ENCODE results near the gene MAPKAPK2.
"Not testable (repeated sequence)": the region's sequence is repeated elsewhere in the genome, so short reads cannot be mapped to it uniquely, and the experiment has no call there.

MAPKAPK2 gene

DNA sequence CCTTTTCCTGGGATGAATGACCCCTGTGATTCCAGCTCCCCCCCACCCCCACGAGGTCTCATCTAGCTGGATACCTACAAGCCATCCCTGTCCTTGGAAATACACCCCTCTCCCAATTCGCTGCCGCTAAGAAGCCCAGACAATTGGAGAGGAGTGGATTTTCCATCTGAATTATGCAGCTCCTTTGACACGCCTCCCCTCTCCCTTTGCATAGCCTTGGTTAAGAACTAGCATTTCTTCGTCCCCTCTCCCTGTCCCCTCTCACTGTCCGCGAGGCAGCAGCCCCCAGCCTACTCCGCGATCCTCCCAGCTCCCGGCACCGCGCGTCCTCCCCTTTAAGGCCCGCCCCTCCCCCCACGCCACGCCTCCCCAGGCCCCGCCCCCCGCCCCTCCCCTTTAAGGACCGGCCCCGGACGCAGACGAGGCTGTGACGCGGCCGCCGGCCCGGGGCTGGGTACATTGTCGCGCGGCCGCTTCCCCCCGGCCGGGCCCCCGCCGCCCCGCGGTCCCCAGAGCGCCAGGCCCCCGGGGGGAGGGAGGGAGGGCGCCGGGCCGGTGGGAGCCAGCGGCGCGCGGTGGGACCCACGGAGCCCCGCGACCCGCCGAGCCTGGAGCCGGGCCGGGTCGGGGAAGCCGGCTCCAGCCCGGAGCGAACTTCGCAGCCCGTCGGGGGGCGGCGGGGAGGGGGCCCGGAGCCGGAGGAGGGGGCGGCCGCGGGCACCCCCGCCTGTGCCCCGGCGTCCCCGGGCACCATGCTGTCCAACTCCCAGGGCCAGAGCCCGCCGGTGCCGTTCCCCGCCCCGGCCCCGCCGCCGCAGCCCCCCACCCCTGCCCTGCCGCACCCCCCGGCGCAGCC, at the start of gene MAPKAPK2:
TSS of gene MAPKAPK2 (plus strand) at position 428 of the 856 bp plus-strand sequence. CDS start at position 753, 325 bp downstream.
- peaks cover 28% of the 10 kb centered on the region for H3K4me1 ChIP-seq (ENCODE audit: control insufficient read depth, insufficient read depth, low read length, unreplicated experiment)
- H3K27me3 ChIP-seq (ENCODE audit: insufficient read depth, low read length) = no peaks in the 10 kb centered on the region
- peaks cover 48% of the 10 kb centered on the region for H3K79me2 ChIP-seq (ENCODE audit: control insufficient read depth, insufficient read depth, low read length, unreplicated experiment)
- peak within 1 kb of the TSS; percentile 85 for H2AFZ ChIP-seq (ENCODE audit: low read length, unreplicated experiment)
- peak within 1 kb of the TSS; percentile 78 for H3K4me3 ChIP-seq (ENCODE audit: low read depth, low read length)
- no peaks in the 10 kb centered on the region for H3K36me3 ChIP-seq (ENCODE audit: insufficient read depth, low read length)
- peak within 1 kb of the TSS; percentile 87 for H3K27ac ChIP-seq (ENCODE audit: low read depth, low read length)

DNA sequence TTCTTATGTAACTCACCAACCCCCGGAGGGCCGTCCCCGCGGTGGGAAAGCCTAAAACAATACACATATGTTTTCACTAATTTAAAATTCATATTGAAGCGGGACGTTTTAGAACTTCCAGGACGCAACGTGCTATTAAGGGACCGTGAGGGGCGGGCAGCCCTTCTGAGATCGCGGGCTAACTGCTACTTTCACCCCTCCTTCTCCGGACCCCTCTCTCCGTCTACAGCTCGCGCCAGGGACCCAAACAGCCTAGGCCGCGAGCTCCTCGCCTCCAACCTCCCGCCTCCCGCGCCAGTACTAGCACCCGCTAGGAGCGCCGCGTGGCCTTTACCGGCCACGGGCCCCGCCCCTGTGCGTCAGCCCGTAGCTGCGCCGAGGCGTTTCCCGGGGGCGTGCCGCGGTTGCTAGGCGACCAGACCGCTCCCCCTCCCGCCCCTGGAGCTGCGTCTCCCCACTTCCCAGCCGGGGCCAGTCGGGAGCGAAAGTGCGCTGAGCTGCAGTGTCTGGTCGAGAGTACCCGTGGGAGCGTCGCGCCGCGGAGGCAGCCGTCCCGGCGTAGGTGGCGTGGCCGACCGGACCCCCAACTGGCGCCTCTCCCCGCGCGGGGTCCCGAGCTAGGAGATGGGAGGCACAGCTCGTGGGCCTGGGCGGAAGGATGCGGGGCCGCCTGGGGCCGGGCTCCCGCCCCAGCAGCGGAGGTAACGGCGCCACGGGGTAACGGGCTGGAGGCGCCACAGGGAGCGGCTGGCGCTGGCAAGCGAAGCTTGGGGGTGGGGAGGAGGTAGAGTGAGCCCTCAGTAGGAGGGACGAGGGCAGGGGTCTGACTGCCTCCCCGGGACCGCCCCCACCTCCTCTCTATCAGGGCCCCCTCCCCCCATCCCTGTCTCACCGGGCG, 49.4 kb upstream of the MAPKAPK2 start, which contains the start of gene DYRK3:
TSS of gene DYRK3 (plus strand) at position 457 of the 898 bp plus-strand sequence. CDS start at position 625, 168 bp downstream.
- H3K4me1 ChIP-seq (ENCODE audit: control insufficient read depth, insufficient read depth, low read length, unreplicated experiment) = peaks cover 44% of the 10 kb centered on the region
- peak within 1 kb of the TSS; percentile 63 for H2AFZ ChIP-seq (ENCODE audit: low read length, unreplicated experiment)
- no peaks in the 10 kb centered on the region; the same call in 1 of the 2 replicates for H3K36me3 ChIP-seq (ENCODE audit: insufficient read depth, low read length)
- H3K27ac ChIP-seq (ENCODE audit: low read depth, low read length) = peak within 1 kb of the TSS; percentile 90
- peaks cover 23% of the 10 kb centered on the region for H3K79me2 ChIP-seq (ENCODE audit: control insufficient read depth, insufficient read depth, low read length, unreplicated experiment)
- no peaks in the 10 kb centered on the region for H3K27me3 ChIP-seq (ENCODE audit: insufficient read depth, low read length)
- H3K4me3 ChIP-seq (ENCODE audit: low read depth, low read length) = peak within 1 kb of the TSS; percentile 89

DNA sequence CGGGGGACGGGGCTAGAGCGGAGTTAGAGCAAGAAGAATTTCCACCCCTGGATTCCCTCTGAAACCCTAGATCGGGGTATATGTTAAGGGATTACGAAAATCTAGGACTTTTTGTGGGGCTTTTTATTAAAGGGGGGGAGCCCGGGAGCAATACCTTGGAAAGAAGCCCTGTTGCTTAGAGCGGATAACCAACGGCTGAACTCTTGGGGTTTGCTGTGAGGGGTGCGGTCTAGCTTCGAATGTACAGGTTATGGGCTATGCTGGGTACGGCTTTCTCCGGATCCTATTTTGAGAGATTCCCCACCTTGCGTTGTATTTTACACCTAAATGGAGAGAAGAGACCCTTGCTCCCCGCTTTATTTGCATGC, 48.7 kb upstream of the MAPKAPK2 start:
- no peaks in the 10 kb centered on the region for H3K27me3 ChIP-seq (ENCODE audit: insufficient read depth, low read length)
- H3K27ac ChIP-seq (ENCODE audit: low read depth, low read length) = peak overlapping the region; percentile 65
- peaks cover 23% of the 10 kb centered on the region for H3K79me2 ChIP-seq (ENCODE audit: control insufficient read depth, insufficient read depth, low read length, unreplicated experiment)
- peak overlapping the region; percentile 63 for H2AFZ ChIP-seq (ENCODE audit: low read length, unreplicated experiment)
- no peaks in the 10 kb centered on the region; the same call in 1 of the 2 replicates for H3K36me3 ChIP-seq (ENCODE audit: insufficient read depth, low read length)
- H3K4me3 ChIP-seq (ENCODE audit: low read depth, low read length) = peak overlapping the region; percentile 89
- H3K4me1 ChIP-seq (ENCODE audit: control insufficient read depth, insufficient read depth, low read length, unreplicated experiment) = peaks cover 44% of the 10 kb centered on the region

DNA sequence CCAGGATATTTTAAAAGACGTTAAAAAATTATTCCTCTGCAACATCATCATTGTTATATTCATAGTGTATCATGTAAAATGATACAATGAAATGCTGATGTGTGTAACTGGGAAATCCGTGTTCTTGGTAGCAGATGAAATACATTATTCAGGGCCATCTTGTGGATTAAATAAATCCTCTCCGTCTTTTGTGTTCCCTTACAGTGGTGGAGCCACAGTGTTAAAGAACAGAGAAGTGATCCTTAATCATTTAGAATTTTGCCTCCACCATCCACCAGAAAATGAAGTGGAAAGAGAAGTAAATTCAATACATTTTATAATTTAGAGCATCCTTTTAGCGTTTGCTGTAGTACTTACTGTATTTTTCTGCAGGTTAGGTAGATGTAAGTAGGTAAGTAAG, 48.0 kb upstream of the MAPKAPK2 start:
- H3K27ac ChIP-seq (ENCODE audit: low read depth, low read length) = peak overlapping the region; percentile 65
- H3K79me2 ChIP-seq (ENCODE audit: control insufficient read depth, insufficient read depth, low read length, unreplicated experiment) = peaks cover 23% of the 10 kb centered on the region
- no peak overlapping the region for H2AFZ ChIP-seq (ENCODE audit: low read length, unreplicated experiment)
- peaks cover 44% of the 10 kb centered on the region for H3K4me1 ChIP-seq (ENCODE audit: control insufficient read depth, insufficient read depth, low read length, unreplicated experiment)
- H3K27me3 ChIP-seq (ENCODE audit: insufficient read depth, low read length) = no peaks in the 10 kb centered on the region
- no peaks in the 10 kb centered on the region; the same call in 1 of the 2 replicates for H3K36me3 ChIP-seq (ENCODE audit: insufficient read depth, low read length)
- peak overlapping the region; percentile 89 for H3K4me3 ChIP-seq (ENCODE audit: low read depth, low read length)

DNA sequence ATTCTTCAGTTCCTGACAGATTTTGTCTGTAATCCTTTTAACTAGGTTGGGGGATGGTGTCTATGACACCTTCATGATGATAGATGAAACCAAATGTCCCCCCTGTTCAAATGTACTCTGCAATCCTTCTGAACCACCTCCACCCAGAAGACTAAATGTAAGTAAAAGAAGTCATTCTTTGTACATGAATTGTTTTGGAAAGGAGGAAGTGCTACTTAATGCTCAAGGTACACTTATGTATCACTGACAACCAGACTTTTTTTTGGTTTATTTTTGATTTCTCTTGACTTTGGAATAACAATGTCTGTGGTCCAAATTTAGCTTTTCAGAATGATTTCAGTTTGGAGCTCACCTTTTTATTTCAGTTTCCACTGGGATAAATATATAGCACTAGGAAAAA, 47.1 kb upstream of the MAPKAPK2 start:
- Histone ChIP-seq H3K4me1 (ENCODE audit: control insufficient read depth, insufficient read depth, low read length, unreplicated experiment) (peaks cover 44% of the 10 kb centered on the region), H3K79me2 (ENCODE audit: control insufficient read depth, insufficient read depth, low read length, unreplicated experiment) (peaks cover 23% of the 10 kb centered on the region), H3K4me3 (ENCODE audit: low read depth, low read length) (peak overlapping the region; percentile 89), H3K36me3 (ENCODE audit: insufficient read depth, low read length) (no peaks in the 10 kb centered on the region; the same call in 1 of the 2 replicates), H2AFZ (ENCODE audit: low read length, unreplicated experiment) (no peak overlapping the region), H3K27me3 (ENCODE audit: insufficient read depth, low read length) (no peaks in the 10 kb centered on the region), H3K27ac (ENCODE audit: low read depth, low read length) (peak overlapping the region; percentile 65)

DNA sequence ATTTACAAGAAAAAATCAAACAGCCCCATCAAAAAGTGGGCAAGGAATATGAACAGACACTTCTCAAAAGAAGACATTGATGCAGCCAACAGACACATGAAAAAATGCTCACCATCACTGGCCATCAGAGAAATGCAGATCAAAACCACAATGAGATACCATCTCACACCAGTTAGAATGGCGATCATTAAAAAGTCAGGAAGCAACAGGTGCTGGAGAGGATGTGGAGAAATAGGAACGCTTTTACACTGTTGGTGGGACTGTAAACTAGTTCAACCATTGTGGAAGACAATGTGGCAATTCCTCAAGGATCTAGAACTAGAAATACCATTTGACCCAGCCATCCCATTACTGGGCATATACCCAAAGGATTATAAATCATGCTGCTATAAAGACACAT, 42.6 kb upstream of the MAPKAPK2 start:
- not testable (repeated sequence) for H3K27me3 ChIP-seq (ENCODE audit: insufficient read depth, low read length); H3K4me3 ChIP-seq (ENCODE audit: low read depth, low read length); H3K36me3 ChIP-seq (ENCODE audit: insufficient read depth, low read length); H2AFZ ChIP-seq (ENCODE audit: low read length, unreplicated experiment); H3K79me2 ChIP-seq (ENCODE audit: control insufficient read depth, insufficient read depth, low read length, unreplicated experiment); H3K27ac ChIP-seq (ENCODE audit: low read depth, low read length)
- peaks cover 22% of the 10 kb centered on the region for H3K4me1 ChIP-seq (ENCODE audit: control insufficient read depth, insufficient read depth, low read length, unreplicated experiment)

DNA sequence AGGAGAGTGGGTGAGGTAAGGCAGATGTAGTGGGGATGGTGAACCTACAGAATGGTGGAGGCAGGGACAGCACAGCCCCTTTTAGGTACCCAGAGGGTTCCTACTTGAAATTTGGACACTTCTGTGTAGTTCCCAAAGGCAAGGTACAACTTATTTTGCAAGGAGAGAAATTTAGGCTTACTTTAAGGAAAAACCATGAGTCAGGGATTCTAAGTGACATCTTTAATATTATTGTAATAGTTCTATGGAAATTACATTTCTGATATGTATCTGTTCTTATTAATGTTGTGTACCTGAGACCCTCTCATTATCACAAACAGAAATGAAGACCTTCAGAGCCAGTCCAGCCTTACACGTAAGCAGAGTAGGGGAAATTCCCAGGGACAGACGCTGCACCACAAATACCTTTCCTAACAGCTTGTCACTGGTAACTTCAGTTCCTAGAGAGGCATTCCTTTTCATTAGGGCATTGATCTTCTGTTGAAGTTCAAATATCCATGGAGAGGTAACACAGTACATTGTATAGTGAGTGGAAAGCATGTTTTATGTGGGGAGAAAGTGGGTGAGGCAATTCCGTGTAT, 41.5 kb upstream of the MAPKAPK2 start:
- H3K4me3 ChIP-seq (ENCODE audit: low read depth, low read length) = no peak overlapping the region
- no peak overlapping the region for H3K27ac ChIP-seq (ENCODE audit: low read depth, low read length)
- H3K27me3 ChIP-seq (ENCODE audit: insufficient read depth, low read length) = no peaks in the 10 kb centered on the region
- H3K79me2 ChIP-seq (ENCODE audit: control insufficient read depth, insufficient read depth, low read length, unreplicated experiment) = no peaks in the 10 kb centered on the region
- H3K4me1 ChIP-seq (ENCODE audit: control insufficient read depth, insufficient read depth, low read length, unreplicated experiment) = peaks cover 12% of the 10 kb centered on the region
- peaks cover 18% of the 10 kb centered on the region for H3K36me3 ChIP-seq (ENCODE audit: insufficient read depth, low read length)
- no peak overlapping the region for H2AFZ ChIP-seq (ENCODE audit: low read length, unreplicated experiment)

DNA sequence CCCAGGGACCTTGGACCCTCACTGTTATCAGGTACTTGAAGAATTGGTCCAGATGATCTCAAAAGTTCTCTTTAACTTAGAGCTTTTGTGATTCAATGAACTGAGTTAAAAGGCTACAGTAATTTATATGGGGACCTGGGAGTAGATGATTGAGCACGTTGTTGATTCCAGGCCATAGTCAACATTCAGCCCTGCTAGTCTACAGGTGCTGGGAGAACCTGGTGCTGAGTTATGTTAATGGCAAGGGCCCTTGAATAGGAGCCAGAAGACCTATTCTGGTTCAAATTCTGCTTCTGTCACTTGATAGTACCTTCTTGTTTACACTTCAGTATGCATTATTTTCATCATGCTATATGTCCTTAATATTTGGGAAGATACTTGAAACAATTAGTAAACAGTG, 38.2 kb upstream of the MAPKAPK2 start:
- H3K4me3 ChIP-seq (ENCODE audit: low read depth, low read length) = no peak overlapping the region
- no peak overlapping the region for H2AFZ ChIP-seq (ENCODE audit: low read length, unreplicated experiment)
- no peaks in the 10 kb centered on the region for H3K27me3 ChIP-seq (ENCODE audit: insufficient read depth, low read length)
- no peak overlapping the region for H3K27ac ChIP-seq (ENCODE audit: low read depth, low read length)
- no peaks in the 10 kb centered on the region for H3K4me1 ChIP-seq (ENCODE audit: control insufficient read depth, insufficient read depth, low read length, unreplicated experiment)
- H3K79me2 ChIP-seq (ENCODE audit: control insufficient read depth, insufficient read depth, low read length, unreplicated experiment) = no peaks in the 10 kb centered on the region
- H3K36me3 ChIP-seq (ENCODE audit: insufficient read depth, low read length) = peaks cover 31% of the 10 kb centered on the region

DNA sequence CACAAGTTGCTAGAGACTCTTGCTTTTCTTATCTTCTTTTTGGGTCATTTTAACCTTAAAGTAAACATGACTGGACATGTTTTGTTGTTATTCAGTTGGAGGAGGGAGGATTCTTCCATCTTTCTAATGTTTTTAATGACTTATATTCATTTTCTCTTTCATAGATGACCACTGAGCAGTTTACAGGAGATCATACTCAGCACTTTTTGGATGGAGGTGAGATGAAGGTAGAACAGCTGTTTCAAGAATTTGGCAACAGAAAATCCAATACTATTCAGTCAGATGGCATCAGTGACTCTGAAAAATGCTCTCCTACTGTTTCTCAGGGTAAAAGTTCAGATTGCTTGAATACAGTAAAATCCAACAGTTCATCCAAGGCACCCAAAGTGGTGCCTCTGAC, 37.5 kb upstream of the MAPKAPK2 start:
- H3K4me1 ChIP-seq (ENCODE audit: control insufficient read depth, insufficient read depth, low read length, unreplicated experiment) = no peaks in the 10 kb centered on the region
- peaks cover 32% of the 10 kb centered on the region for H3K36me3 ChIP-seq (ENCODE audit: insufficient read depth, low read length)
- no peak overlapping the region for H3K27ac ChIP-seq (ENCODE audit: low read depth, low read length)

DNA sequence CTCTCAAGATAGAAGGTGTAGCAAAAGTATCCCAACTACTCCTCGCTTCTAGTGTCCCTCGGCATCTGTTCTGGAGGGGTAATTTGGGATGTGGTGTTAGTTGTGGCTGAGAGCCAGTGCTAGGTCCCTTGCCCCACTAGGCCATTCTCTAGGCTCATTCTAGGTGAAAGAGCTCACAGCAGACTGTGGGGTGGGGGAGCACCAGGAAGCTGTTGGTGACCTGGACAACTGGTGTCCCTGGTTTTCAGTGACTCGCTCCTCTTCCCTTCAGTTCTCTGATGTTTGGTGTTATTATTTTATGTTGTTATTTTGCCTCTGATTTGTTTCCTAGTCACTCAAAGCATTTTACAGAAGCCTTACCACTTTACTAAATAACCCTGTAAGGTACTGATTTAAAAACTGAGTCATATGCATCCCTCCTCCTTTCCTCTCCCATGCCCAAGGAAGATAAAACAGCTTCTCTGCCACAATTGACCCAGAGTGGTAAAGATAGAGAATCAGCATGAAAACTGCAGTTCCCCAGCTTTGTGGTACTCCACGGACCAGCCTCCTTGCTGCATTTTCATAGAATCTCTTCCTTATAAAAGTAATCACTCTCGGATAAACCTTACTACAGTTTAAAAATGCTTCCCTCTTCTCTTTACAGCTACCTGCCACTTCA, 35.3 kb upstream of the MAPKAPK2 start:
- H3K36me3 ChIP-seq (ENCODE audit: insufficient read depth, low read length) = peaks cover 32% of the 10 kb centered on the region
- no peak overlapping the region for H3K27ac ChIP-seq (ENCODE audit: low read depth, low read length)
- no peaks in the 10 kb centered on the region for H3K79me2 ChIP-seq (ENCODE audit: control insufficient read depth, insufficient read depth, low read length, unreplicated experiment)
- H3K4me1 ChIP-seq (ENCODE audit: control insufficient read depth, insufficient read depth, low read length, unreplicated experiment) = peaks cover 5% of the 10 kb centered on the region
- H2AFZ ChIP-seq (ENCODE audit: low read length, unreplicated experiment) = no peak overlapping the region
- H3K27me3 ChIP-seq (ENCODE audit: insufficient read depth, low read length) = no peaks in the 10 kb centered on the region
- H3K4me3 ChIP-seq (ENCODE audit: low read depth, low read length) = no peak overlapping the region

More for the DNA sequence above, 37.5 kb upstream of the MAPKAPK2 start:
- no peak overlapping the region for H3K4me3 ChIP-seq (ENCODE audit: low read depth, low read length)
- H3K79me2 ChIP-seq (ENCODE audit: control insufficient read depth, insufficient read depth, low read length, unreplicated experiment) = no peaks in the 10 kb centered on the region
- no peak overlapping the region for H2AFZ ChIP-seq (ENCODE audit: low read length, unreplicated experiment)
- no peaks in the 10 kb centered on the region for H3K27me3 ChIP-seq (ENCODE audit: insufficient read depth, low read length)

All from ACC112 (cell line).